Measurements from ENCODE around the gene PSEN1.

DNA sequence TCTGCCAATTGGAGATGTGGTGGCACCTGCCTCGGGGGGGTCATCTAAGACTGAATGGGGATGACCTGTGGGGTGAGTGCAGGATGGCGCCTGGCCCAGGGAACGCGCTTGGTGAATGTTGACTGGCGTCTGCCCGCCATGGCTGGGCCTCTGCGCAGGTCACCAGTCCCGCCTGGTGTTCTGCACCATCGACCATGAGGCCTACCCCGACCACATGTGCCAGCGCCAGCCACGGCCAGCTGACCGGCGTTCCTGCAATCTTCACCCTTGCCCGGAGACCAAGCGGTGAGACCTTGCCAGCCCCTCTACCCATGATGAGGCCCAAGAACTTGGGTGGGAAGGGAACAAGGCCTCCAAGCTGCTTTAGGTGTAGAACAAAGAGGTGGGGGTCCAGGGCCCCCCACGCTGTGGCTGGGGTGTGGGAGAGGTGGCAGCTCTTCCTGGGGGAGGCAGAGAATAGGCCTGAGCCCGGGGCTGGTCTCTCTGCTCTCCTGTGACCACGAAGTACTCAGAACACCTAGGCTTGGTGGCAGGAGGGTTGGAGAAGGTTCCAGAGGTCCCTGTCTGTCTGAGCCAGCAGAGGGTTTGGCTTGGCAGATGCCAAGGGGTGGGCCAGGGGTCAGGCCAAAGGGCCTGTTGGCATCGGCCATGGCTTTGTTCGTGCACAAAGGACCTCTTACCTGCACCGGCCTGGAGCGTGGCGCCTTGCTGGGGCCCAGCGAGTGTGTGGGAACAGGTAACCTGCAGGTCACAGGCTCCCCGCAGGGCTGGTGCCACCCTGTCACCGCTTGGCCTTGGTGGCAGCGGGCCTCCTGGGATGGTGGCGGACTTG, 116.4 kb downstream of the PSEN1 start:
- TF ChIP-seq POLR2A (IDR thresholded peaks at IDR 0.05; ENCODE audit: low read length) (no peak), GATA1 (IDR thresholded peaks at IDR 0.05; ENCODE audit: low read depth, low read length) (no peak)

All from erythroblast (primary cell).